ENCODE data around the gene NR2C2AP. TPM values are rescaled to one million over a fixed set of nuclear protein-coding genes. Genes with fewer than 3 reads are reported as not detected.

NR2C2AP gene
- total and polyA plus RNA-seq, 2 of the 4 experiments (the other 2 are of a cell fraction): 5.4 to 9.0 TPM

DNA sequence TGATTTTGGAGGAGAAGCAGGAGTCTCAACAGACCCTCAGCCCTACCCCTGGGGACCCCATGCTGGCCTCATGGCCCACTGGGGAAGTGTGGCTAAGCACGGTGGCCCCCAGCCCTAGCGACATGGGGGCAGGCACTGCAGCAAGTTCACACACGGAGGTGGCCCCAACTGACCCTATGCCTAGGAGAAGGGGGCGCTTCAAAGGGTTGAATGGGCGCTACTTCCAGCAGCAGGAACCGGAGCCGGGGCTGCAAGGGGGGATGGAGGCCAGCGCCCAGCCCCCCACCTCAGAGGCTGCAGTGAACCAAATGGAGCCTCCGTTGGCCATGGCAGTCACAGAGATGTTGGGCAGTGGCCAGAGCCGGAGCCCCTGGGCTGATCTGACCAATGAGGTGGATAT lies 23.4 kb upstream of the NR2C2AP start:
- dilution Hi-C loops (cut with HindIII; ENCODE audit: low sequenced_read_pairs, unreplicated experiment): no loop called here
- Histone ChIP-seq H3K56ac (ENCODE audit: extremely low read depth, insufficient read depth, low read length) (no peak overlapping the region), H3K9me1 (ENCODE audit: insufficient read depth, low read length) (no peaks in the 10 kb centered on the region), H2BK5ac (ENCODE audit: low read depth, low read length, poor library complexity, severe bottlenecking) (no peak overlapping the region), H3K18ac (ENCODE audit: low read depth, low read length) (no peak overlapping the region), H4K91ac (ENCODE audit: insufficient read depth, low read depth, low read length) (no peak overlapping the region), H3K23ac (ENCODE audit: low read depth, low read length) (no peak overlapping the region), H3K4ac (ENCODE audit: low read depth, low read length) (no peak overlapping the region), H3K9me3 (ENCODE audit: control insufficient read depth, insufficient read depth, low read length) (no peaks in the 10 kb centered on the region), H3K4me2 (ENCODE audit: low read depth, low read length) (no peak overlapping the region), H2BK20ac (ENCODE audit: low read depth, low read length) (no peak overlapping the region), H2AK5ac (ENCODE audit: low read depth, low read length) (no peak overlapping the region), H2BK120ac (ENCODE audit: low read depth, low read length) (no peak overlapping the region), H3K79me1 (ENCODE audit: low read depth in 1 of 2, low read length in 2 of 2) (no peaks in the 10 kb centered on the region), H4K5ac (ENCODE audit: low read depth, low read length) (no peak overlapping the region), H3K27ac (ENCODE audit: insufficient read depth, low read length) (no peak overlapping the region), H3K9ac (ENCODE audit: low read depth, low read length) (no peak overlapping the region), H3K4me1 (ENCODE audit: control insufficient read depth, insufficient read depth, low read length) (no peaks in the 10 kb centered on the region), H3K27me3 (ENCODE audit: control insufficient read depth, insufficient read depth, low read length) (peaks cover 18% of the 10 kb centered on the region), H3K36me3 (ENCODE audit: control insufficient read depth, insufficient read depth, low read length) (no peaks in the 10 kb centered on the region), H2AFZ (replicated peaks; ENCODE audit: low read length, poor library complexity) (no peak overlapping the region), H4K20me1 (ENCODE audit: insufficient read depth, low read length) (no peaks in the 10 kb centered on the region), H2AK9ac (replicated peaks; ENCODE audit: low read depth, low read length, poor library complexity) (no peak overlapping the region), H4K8ac (ENCODE audit: low read depth in 2 of 2, low read length in 2 of 2) (no peak overlapping the region), H3K4me3 (ENCODE audit: insufficient read depth, low read depth, low read length) (no peak overlapping the region), H2BK15ac (ENCODE audit: low read depth, low read length) (no peak overlapping the region), H3K14ac (replicated peaks; ENCODE audit: low read depth, low read length) (no peak overlapping the region)
- intact Hi-C loops (cut with micrococcal nuclease): no loop called here
- TF ChIP-seq USF2 (IDR thresholded peaks at IDR 0.05; ENCODE audit: low read depth, low read length) (no peak), CEBPB (IDR thresholded peaks at IDR 0.05; ENCODE audit: low read depth, low read length) (no peak)
- POLR2A ChIA-PET (ENCODE audit: unreplicated experiment): no interaction called here
- CTCF ChIA-PET: no interaction called here
- ATAC-seq (ENCODE audit: low read depth): no peak
- no CpG with 5 or more reads among the region's 10 CpGs for WGBS, 2 experiments (ENCODE audit: extremely low coverage in 2 of 2, insufficient read length in 1 of 2)
- in situ Hi-C loops (cut with MboI; ENCODE audit: low sequenced_read_pairs): no loop called here
- no TSS peak for BruUV-seq (replicated peaks)
- no peak for DNase-seq

Measured in IMR-90 (cell line).